Measurements from ENCODE around the gene KANSL1L. TPM values are rescaled to one million over a fixed set of nuclear protein-coding genes. Genes with fewer than 3 reads are reported as not detected.

Gene KANSL1L
- total and polyA plus RNA-seq, 2 experiments from 2014 or later: 2.6 to 13.2 TPM

GRCh38 chr2:210174086-210174485 is 2.9 kb upstream of the KANSL1L start:
- no peak overlapping the region for H2AFZ ChIP-seq
- H3K9ac ChIP-seq: no peak overlapping the region
- no peaks in the 10 kb centered on the region for H4K20me1 ChIP-seq (ENCODE audit: insufficient read depth)
- peaks cover 1% of the 10 kb centered on the region for H3K79me2 ChIP-seq (ENCODE audit: insufficient read depth)
- in situ Hi-C loops (cut with MboI): no loop called here
- no peak overlapping the region for H3K27ac ChIP-seq
- peaks cover 2% of the 10 kb centered on the region; the same call in 1 of the 2 replicates for H3K27me3 ChIP-seq (replicated peaks; ENCODE audit: insufficient read depth)
- peaks cover 24% of the 10 kb centered on the region for H3F3A ChIP-seq (ENCODE audit: insufficient read depth)
- H3K4me3 ChIP-seq: no peak overlapping the region
- TF ChIP-seq EZH2 (IDR thresholded peaks at IDR 0.05; ENCODE audit: insufficient read depth, poor library complexity, severe bottlenecking) (no peak), EZH2phosphoT487 (IDR thresholded peaks at IDR 0.05; ENCODE audit: insufficient read depth, low read depth) (no peak)
- peaks cover under 1% of the 10 kb centered on the region for H3K4me1 ChIP-seq (ENCODE audit: insufficient read depth)
- no peaks in the 10 kb centered on the region for H3K9me2 ChIP-seq (ENCODE audit: insufficient read depth)
- no peak overlapping the region for H3K4me2 ChIP-seq (ENCODE audit: unreplicated experiment)
- H3K9me3 ChIP-seq (ENCODE audit: low read depth): no peaks in the 10 kb centered on the region
- no peaks in the 10 kb centered on the region for H3K36me3 ChIP-seq (ENCODE audit: low read depth)
- no peak for DNase-seq

GRCh38 chr2:210172219-210172575 is 988 bp upstream of the KANSL1L start:
- peak overlapping the region; percentile 61 for H3K27ac ChIP-seq
- H3K4me3 ChIP-seq: peak overlapping the region; percentile 92

DNA sequence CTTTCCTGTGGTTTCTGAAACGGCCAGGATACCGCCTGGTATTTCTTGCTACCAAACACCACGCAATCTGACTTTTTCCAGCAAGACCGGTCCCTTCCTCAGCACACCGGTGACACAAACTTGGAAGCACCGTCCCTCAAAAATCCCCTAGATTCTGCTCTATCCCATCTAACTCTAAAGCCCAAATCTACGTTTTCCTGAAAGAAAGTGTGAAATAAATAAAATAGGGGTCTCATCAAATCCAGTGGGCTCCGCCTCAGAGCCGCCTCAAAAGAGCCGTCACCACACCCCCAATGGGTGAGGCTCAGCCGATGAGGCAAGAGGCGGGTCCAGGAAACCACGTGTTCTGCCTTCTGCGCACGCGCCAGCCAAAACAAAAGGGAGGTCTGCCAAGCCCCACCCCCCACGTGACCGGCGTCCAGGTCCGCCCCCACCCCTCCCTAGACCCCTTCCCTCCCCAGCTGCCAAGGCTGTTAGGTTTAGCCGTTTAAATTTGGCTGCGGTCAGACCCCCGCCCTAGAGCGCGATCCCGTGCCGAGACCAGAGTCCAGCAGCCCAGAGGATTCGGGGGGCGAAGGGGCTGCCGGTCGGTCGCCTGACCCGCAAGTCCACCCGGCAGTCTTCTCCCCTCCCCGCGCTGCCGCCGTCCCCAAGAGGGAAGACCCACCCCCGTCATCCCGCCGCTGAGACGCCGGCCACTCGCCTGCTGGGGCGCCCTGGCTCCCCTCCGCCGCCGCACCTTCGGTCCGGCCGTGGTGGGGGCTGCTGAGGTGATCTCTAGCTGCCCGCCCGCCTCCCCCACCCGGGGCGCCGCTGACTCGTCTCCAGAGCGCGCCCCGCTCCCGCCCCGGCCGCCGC is 534 bp downstream of the KANSL1L start:
- 1 to 3% methylated on average over 29 to 51 of the region's 64 CpGs for WGBS, 2 experiments (ENCODE audit: low coverage in 1 of 2, low lambda C conversion rate in 2 of 2, missing lambda C conversion rate in 2 of 2)
- DNase-seq: peak; percentile 98
- no peak for TF ChIP-seq EZH2phosphoT487 (IDR thresholded peaks at IDR 0.05; ENCODE audit: insufficient read depth, low read depth)
- TF ChIP-seq EZH2 (IDR thresholded peaks at IDR 0.05; ENCODE audit: insufficient read depth, poor library complexity, severe bottlenecking): no peak
- Histone ChIP-seq H3F3A (ENCODE audit: insufficient read depth) (peaks cover 39% of the 10 kb centered on the region), H2AFZ (peak overlapping the region; percentile 87), H4K20me1 (ENCODE audit: insufficient read depth) (no peaks in the 10 kb centered on the region), H3K27me3 (replicated peaks; ENCODE audit: insufficient read depth) (no peaks in the 10 kb centered on the region), H3K79me2 (ENCODE audit: insufficient read depth) (peaks cover 35% of the 10 kb centered on the region), H3K9me2 (ENCODE audit: insufficient read depth) (no peaks in the 10 kb centered on the region), H3K9me3 (ENCODE audit: low read depth) (no peaks in the 10 kb centered on the region), H3K4me3 (peak overlapping the region; percentile 92), H3K9ac (peak overlapping the region; percentile 99), H3K4me2 (ENCODE audit: unreplicated experiment) (peak overlapping the region; percentile 96), H3K27ac (peak overlapping the region; percentile 100), H3K4me1 (ENCODE audit: insufficient read depth) (peaks cover 26% of the 10 kb centered on the region), H3K36me3 (ENCODE audit: low read depth) (no peaks in the 10 kb centered on the region)
- in situ Hi-C loops (cut with MboI): no loop called here

More at GRCh38 chr2:210172219-210172575, 988 bp upstream of the KANSL1L start:
- Histone ChIP-seq H3K27me3 (replicated peaks; ENCODE audit: insufficient read depth) (no peaks in the 10 kb centered on the region), H3K36me3 (ENCODE audit: low read depth) (no peaks in the 10 kb centered on the region), H3K4me2 (ENCODE audit: unreplicated experiment) (peak overlapping the region; percentile 88), H3K79me2 (ENCODE audit: insufficient read depth) (peaks cover 20% of the 10 kb centered on the region), H3K4me1 (ENCODE audit: insufficient read depth) (peaks cover 17% of the 10 kb centered on the region), H3K9me2 (ENCODE audit: insufficient read depth) (no peaks in the 10 kb centered on the region), H3K9ac (peak overlapping the region; percentile 99), H3F3A (ENCODE audit: insufficient read depth) (peaks cover 39% of the 10 kb centered on the region), H4K20me1 (ENCODE audit: insufficient read depth) (no peaks in the 10 kb centered on the region), H2AFZ (peak overlapping the region; percentile 88), H3K9me3 (ENCODE audit: low read depth) (no peaks in the 10 kb centered on the region)
- DNase-seq: no peak
- in situ Hi-C loops (cut with MboI): no loop called here
- TF ChIP-seq EZH2phosphoT487 (IDR thresholded peaks at IDR 0.05; ENCODE audit: insufficient read depth, low read depth) (no peak), EZH2 (IDR thresholded peaks at IDR 0.05; ENCODE audit: insufficient read depth, poor library complexity, severe bottlenecking) (no peak)
- WGBS, 2 experiments (ENCODE audit: low coverage in 1 of 2, low lambda C conversion rate in 2 of 2, missing lambda C conversion rate in 2 of 2): 8 to 9% methylated on average over 8 of the region's 8 CpGs

DNA sequence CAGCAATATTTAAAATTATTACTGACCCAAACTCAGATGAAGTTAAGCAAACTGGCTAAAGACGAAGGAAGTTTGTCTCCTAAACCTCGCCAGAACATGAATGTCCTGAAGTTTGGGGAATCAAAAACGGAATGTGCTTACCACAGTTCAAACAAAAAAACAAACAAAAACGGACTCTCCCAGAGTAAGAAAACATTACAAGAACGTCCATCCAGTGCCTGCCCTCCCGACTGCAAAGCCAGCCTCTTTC is 1.1 kb downstream of the KANSL1L start:
- in situ Hi-C loops (cut with MboI): no loop called here
- WGBS, 2 experiments (ENCODE audit: low coverage in 1 of 2, low lambda C conversion rate in 2 of 2, missing lambda C conversion rate in 2 of 2): 1 to 2% methylated on average over 6 of the region's 6 CpGs
- peak overlapping the region; percentile 87 for H2AFZ ChIP-seq

More for the DNA sequence above, 1.1 kb downstream of the KANSL1L start:
- Histone ChIP-seq H3K9me2 (ENCODE audit: insufficient read depth) (no peaks in the 10 kb centered on the region), H4K20me1 (ENCODE audit: insufficient read depth) (no peaks in the 10 kb centered on the region), H3K4me2 (ENCODE audit: unreplicated experiment) (peak overlapping the region; percentile 96), H3K27ac (peak overlapping the region; percentile 100), H3K9me3 (ENCODE audit: low read depth) (no peaks in the 10 kb centered on the region), H3K9ac (peak overlapping the region; percentile 99), H3K79me2 (ENCODE audit: insufficient read depth) (peaks cover 41% of the 10 kb centered on the region), H3K27me3 (replicated peaks; ENCODE audit: insufficient read depth) (no peaks in the 10 kb centered on the region), H3K36me3 (ENCODE audit: low read depth) (no peaks in the 10 kb centered on the region), H3K4me3 (peak overlapping the region; percentile 92), H3F3A (ENCODE audit: insufficient read depth) (peaks cover 39% of the 10 kb centered on the region), H3K4me1 (ENCODE audit: insufficient read depth) (peaks cover 26% of the 10 kb centered on the region)
- DNase-seq: no peak
- TF ChIP-seq EZH2 (IDR thresholded peaks at IDR 0.05; ENCODE audit: insufficient read depth, poor library complexity, severe bottlenecking) (no peak), EZH2phosphoT487 (IDR thresholded peaks at IDR 0.05; ENCODE audit: insufficient read depth, low read depth) (no peak)

Measured in GM23248 (cell line).